Neural progenitor cell (in vitro differentiated cells): ENCODE results near the gene CLIC5. TPM values are rescaled to one million over a fixed set of nuclear protein-coding genes. Genes with fewer than 3 reads are reported as not detected.

ENCODE experiments used
- DNase-seq: peaks from one replicate; pipeline ENCODE4 v3.0.0-alpha.2; 2016; ENCODE audit warnings: low spot score
- H2AFZ ChIP-seq: fragments of 200-600 bp; sonication (generic); replicated peaks from 2 replicates; pipeline ENCODE4 v1.6.1; 2016; ENCODE audit warnings: antibody characterized with exemption
- H3F3A ChIP-seq: fragments of 200-600 bp; sonication (generic); 2 replicates; pipeline ENCODE4 v1.6.1; 2016; ENCODE audit warnings: antibody characterized with exemption, low read depth
- H3K27ac ChIP-seq: fragments of 200-600 bp; sonication (generic); 2 replicates; pipeline ENCODE4 v1.5.1; 2016; ENCODE audit warnings: mild to moderate bottlenecking
- H3K27me3 ChIP-seq: fragments of 200-600 bp; sonication (generic); 2 replicates; pipeline ENCODE4 v1.6.1; 2016; ENCODE audit warnings: mild to moderate bottlenecking, moderate library complexity
- H3K36me3 ChIP-seq: fragments of 200-600 bp; sonication (generic); 2 replicates; pipeline ENCODE4 v1.5.1; 2016
- H3K4me1 ChIP-seq: fragments of 200-600 bp; sonication (generic); 2 replicates; pipeline ENCODE4 v1.6.1; 2016; ENCODE audit warnings: mixed run types
- H3K4me2 ChIP-seq: fragments of 200-600 bp; sonication (generic); 2 replicates; pipeline ENCODE4 v1.6.1; 2016
- H3K4me3 ChIP-seq: fragments of 200-600 bp; sonication (generic); 2 replicates; pipeline ENCODE4 v1.5.1; 2016
- H3K79me2 ChIP-seq: fragments of 200-600 bp; sonication (generic); 2 replicates; pipeline ENCODE4 v1.6.1; 2016; ENCODE audit warnings: low read depth
- H3K9ac ChIP-seq: fragments of 200-600 bp; sonication (generic); 2 replicates; pipeline ENCODE4 v1.6.1; 2016
- H3K9me3 ChIP-seq: fragments of 200-600 bp; sonication (generic); 2 replicates; pipeline ENCODE4 v1.5.1; 2016; ENCODE audit warnings: low read depth
- H4K20me1 ChIP-seq: fragments of 200-600 bp; sonication (generic); 2 replicates; pipeline ENCODE4 v1.6.1; 2016; ENCODE audit warnings: low read depth
- H3K27ac Mint-ChIP-seq: 3 replicates; pipeline ENCODE4 v1.8.0; 2021; ENCODE audit warnings: mixed read lengths
- H3K27me3 Mint-ChIP-seq: 2 replicates; pipeline ENCODE4 v1.8.0; 2022; ENCODE audit warnings: low read depth, mild to moderate bottlenecking, inconsistent platforms, moderate library complexity, mixed read lengths; ENCODE audit not compliant: insufficient read depth
- H3K36me3 Mint-ChIP-seq: 3 replicates; pipeline ENCODE4 v1.8.0; 2021; ENCODE audit warnings: mixed read lengths
- H3K4me1 Mint-ChIP-seq: 3 replicates; pipeline ENCODE4 v1.8.0; 2021; ENCODE audit warnings: mixed read lengths
- H3K4me3 Mint-ChIP-seq: 3 replicates; pipeline ENCODE4 v1.8.0; 2021; ENCODE audit warnings: mild to moderate bottlenecking, moderate library complexity, mixed read lengths
- H3K9me3 Mint-ChIP-seq: 3 replicates; pipeline ENCODE4 v1.8.0; 2020; ENCODE audit warnings: mixed read lengths
- EZH2 ChIP-seq: fragments of 200-600 bp; sonication (generic); IDR thresholded peaks from 2 replicates; pipeline ENCODE4 v1.6.1; 2017; ENCODE audit warnings: antibody characterized with exemption, mild to moderate bottlenecking, moderate library complexity
- EZH2phosphoT487 ChIP-seq: fragments of 200-600 bp; sonication (generic); IDR thresholded peaks from 2 replicates; pipeline ENCODE4 v1.6.1; 2017; ENCODE audit warnings: antibody characterized with exemption
- total RNA-seq: library from RNA; depleted of rRNA; stranded (reverse); fragments of >200 nt; gene quantifications from 2 replicates; pipeline ENCODE4 v1.2.3, GENCODE V29; 2015; ENCODE audit warnings: low replicate concordance
- TF ChIP-seq, protein P1 (sequence below): fragments of 200-600 bp; sonication (generic); IDR thresholded peaks from 2 replicates; pipeline ENCODE4 v1.5.1; 2017; ENCODE audit warnings: antibody characterized with exemption, mild to moderate bottlenecking

Gene CLIC5
- total RNA-seq, 1 donor from 2014 or later, result not detected

DNA sequence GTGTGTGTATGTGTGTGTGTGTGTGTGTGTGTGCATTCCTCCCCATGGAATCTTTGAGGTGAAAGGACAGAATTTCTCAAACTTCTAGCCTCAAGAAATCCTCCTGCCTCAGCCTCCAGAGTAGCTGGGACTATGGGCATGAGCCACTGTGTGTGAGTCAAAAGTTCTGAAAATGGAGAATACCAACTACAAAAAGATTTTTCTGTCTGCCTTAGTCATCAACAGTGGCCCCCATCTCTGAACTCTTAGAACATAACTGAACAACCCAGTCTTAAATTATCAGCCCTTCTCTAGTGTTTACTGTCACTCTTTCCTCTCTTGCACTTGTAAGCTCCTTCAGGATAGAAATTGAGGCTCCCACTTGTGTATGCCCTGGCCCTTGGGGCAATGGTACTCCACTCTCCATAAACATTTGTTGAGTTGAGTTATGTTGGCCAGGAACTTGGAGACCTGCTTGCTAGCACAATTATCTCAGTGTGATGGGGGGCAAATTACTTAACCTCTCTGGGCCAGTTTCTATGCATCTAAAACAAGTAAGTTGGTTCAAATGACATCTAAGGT, 35.3 kb upstream of the CLIC5 start:
- Mint-ChIP-seq H3K4me1 (peaks cover 9% of the 10 kb centered on the region), H3K27ac (no peak overlapping the region), H3K36me3 (no peaks in the 10 kb centered on the region), H3K4me3 (no peak overlapping the region), H3K9me3 (peaks cover 4% of the 10 kb centered on the region), H3K27me3 (peaks cover 2% of the 10 kb centered on the region)
- peaks cover 3% of the 10 kb centered on the region for H3K4me1 ChIP-seq
- no peak overlapping the region for H3K4me3 ChIP-seq
- TF ChIP-seq EZH2, result no peak
- TF ChIP-seq, protein P1, sequence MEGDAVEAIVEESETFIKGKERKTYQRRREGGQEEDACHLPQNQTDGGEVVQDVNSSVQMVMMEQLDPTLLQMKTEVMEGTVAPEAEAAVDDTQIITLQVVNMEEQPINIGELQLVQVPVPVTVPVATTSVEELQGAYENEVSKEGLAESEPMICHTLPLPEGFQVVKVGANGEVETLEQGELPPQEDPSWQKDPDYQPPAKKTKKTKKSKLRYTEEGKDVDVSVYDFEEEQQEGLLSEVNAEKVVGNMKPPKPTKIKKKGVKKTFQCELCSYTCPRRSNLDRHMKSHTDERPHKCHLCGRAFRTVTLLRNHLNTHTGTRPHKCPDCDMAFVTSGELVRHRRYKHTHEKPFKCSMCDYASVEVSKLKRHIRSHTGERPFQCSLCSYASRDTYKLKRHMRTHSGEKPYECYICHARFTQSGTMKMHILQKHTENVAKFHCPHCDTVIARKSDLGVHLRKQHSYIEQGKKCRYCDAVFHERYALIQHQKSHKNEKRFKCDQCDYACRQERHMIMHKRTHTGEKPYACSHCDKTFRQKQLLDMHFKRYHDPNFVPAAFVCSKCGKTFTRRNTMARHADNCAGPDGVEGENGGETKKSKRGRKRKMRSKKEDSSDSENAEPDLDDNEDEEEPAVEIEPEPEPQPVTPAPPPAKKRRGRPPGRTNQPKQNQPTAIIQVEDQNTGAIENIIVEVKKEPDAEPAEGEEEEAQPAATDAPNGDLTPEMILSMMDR, result no peak
- TF ChIP-seq EZH2phosphoT487, result no peak
- H2AFZ ChIP-seq, result no peak overlapping the region
- no peak for DNase-seq
- no peaks in the 10 kb centered on the region for H3K9me3 ChIP-seq
- no peak overlapping the region for H3K27ac ChIP-seq
- no peaks in the 10 kb centered on the region for H3K27me3 ChIP-seq
- no peaks in the 10 kb centered on the region for H3F3A ChIP-seq
- H3K79me2 ChIP-seq, result no peaks in the 10 kb centered on the region
- no peak overlapping the region for H3K4me2 ChIP-seq
- no peak overlapping the region for H3K9ac ChIP-seq
- no peaks in the 10 kb centered on the region for H3K36me3 ChIP-seq
- no peaks in the 10 kb centered on the region for H4K20me1 ChIP-seq

DNA sequence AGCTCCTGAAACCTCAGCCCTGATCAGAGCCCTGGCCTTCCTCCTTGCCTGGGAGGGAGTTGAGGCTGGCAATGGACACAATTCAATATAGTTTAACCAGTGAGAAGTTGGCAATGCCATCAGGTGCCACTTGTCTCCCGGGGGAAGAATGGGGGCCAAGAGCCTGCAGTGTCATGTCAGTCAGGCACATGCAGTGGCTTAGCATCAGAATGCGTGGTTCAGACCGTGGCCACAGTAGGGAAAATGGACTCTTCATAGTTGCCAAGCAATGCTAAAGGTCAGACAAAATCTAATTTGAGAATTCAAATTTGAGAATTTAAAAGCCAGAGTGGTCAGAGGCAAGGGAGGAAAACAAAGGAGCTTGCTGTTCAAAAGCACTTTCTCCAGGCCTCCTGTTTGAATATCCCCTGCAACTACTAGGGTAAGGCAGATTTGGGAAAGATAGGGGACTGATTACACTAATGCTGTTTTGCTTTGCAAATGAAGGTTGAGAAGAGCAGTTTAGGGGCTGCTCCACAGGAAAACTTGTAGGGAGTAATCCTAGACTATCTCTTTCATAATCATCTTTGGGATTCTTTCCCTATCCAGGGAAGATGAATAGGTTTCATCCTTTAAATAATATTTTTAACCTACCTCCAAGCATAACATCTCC, 33.1 kb upstream of the CLIC5 start:
- no peak overlapping the region for H3K9ac ChIP-seq
- H3K27ac Mint-ChIP-seq, result no peak overlapping the region
- no peaks in the 10 kb centered on the region for H3F3A ChIP-seq
- peaks cover 3% of the 10 kb centered on the region for H3K4me1 ChIP-seq
- no peak for DNase-seq
- no peaks in the 10 kb centered on the region for H3K27me3 ChIP-seq
- no peaks in the 10 kb centered on the region for H3K36me3 ChIP-seq
- TF ChIP-seq, protein P1, result no peak
- TF ChIP-seq EZH2phosphoT487 (no peak), EZH2 (no peak)
- peak overlapping the region; percentile 48 for H2AFZ ChIP-seq
- no peak overlapping the region for H3K4me3 Mint-ChIP-seq
- H4K20me1 ChIP-seq, result no peaks in the 10 kb centered on the region
- no peak overlapping the region for H3K4me3 ChIP-seq
- no peak overlapping the region for H3K4me2 ChIP-seq
- no peaks in the 10 kb centered on the region for H3K79me2 ChIP-seq
- H3K4me1 Mint-ChIP-seq, result peaks cover 9% of the 10 kb centered on the region
- no peaks in the 10 kb centered on the region for H3K9me3 Mint-ChIP-seq
- H3K9me3 ChIP-seq, result no peaks in the 10 kb centered on the region
- no peaks in the 10 kb centered on the region for H3K36me3 Mint-ChIP-seq
- no peak overlapping the region for H3K27ac ChIP-seq
- peaks cover 4% of the 10 kb centered on the region for H3K27me3 Mint-ChIP-seq

DNA sequence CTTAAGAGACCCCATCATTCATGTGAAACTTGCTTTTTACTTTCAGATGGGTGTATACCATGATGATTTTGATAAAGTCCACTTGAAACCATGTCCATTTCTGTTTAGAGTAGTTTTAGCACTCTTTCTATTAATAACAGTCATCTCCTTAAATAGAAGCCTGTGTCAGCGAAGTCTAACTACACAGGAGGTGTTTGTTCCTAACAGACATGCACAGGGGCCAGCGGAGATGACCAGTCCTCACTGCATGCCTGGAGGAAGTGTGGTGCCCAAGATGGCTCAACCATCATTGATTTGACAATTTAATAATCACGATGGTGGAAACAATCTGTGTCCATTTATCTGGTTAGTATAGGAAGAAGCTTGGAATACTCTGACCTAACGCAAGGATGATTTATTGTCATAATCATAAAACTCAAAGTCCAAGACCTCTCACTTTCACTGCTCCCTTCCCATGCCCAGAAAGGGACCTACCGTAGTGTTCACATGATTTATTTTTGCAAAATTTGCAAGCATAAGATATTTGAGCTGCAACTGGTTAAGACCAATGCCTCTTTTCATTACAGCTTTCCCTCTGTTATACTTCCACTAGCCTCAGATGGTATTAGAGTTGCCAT, 31.0 kb upstream of the CLIC5 start:
- Histone ChIP-seq H3F3A (no peaks in the 10 kb centered on the region), H3K79me2 (no peaks in the 10 kb centered on the region), H2AFZ (no peak overlapping the region), H3K27ac (no peak overlapping the region), H3K4me2 (no peak overlapping the region), H4K20me1 (no peaks in the 10 kb centered on the region), H3K4me1 (peaks cover 3% of the 10 kb centered on the region), H3K4me3 (no peak overlapping the region), H3K9me3 (no peaks in the 10 kb centered on the region), H3K9ac (no peak overlapping the region), H3K36me3 (no peaks in the 10 kb centered on the region), H3K27me3 (no peaks in the 10 kb centered on the region)
- TF ChIP-seq, protein P1, result no peak
- TF ChIP-seq EZH2, result no peak
- no peak for TF ChIP-seq EZH2phosphoT487
- peaks cover 4% of the 10 kb centered on the region for H3K27me3 Mint-ChIP-seq
- H3K36me3 Mint-ChIP-seq, result no peaks in the 10 kb centered on the region
- no peaks in the 10 kb centered on the region for H3K9me3 Mint-ChIP-seq
- H3K4me3 Mint-ChIP-seq, result no peak overlapping the region
- peaks cover 9% of the 10 kb centered on the region for H3K4me1 Mint-ChIP-seq
- no peak for DNase-seq
- no peak overlapping the region for H3K27ac Mint-ChIP-seq
